HS-27A (cell line): ENCODE data around the gene PHEX.
"Not testable (repeated sequence)": the region's sequence is repeated elsewhere in the genome, so short reads cannot be mapped to it uniquely, and the experiment has no call there.

ENCODE experiments used
- DNase-seq: peaks from one replicate; pipeline ENCODE4 v3.0.0-alpha.2; 2012; ENCODE audit warnings: low read depth, missing footprints

Gene PHEX

GRCh38 chrX:22247169-22247568, 215.0 kb downstream of the PHEX start:
- peak; percentile 40 for DNase-seq

GRCh38 chrX:22248401-22248800, 216.3 kb downstream of the PHEX start:
- DNase-seq = no peak

GRCh38 chrX:22249371-22249770, 217.2 kb downstream of the PHEX start:
- DNase-seq = no peak

- no peak for DNase-seq
Observed at GRCh38 chrX:22268706-22269105, 236.6 kb downstream of the PHEX start.

- no peak for DNase-seq
Observed at GRCh38 chrX:22272613-22273012, 240.5 kb downstream of the PHEX start, which contains the start of gene CBLL2. Gene CBLL2, plus strand, starts transcription at chrX:22272913. Its CDS starts 79 bp downstream, at chrX:22272992.

GRCh38 chrX:22273714-22274317, 241.7 kb downstream of the PHEX start:
- DNase-seq = no peak

GRCh38 chrX:22276781-22277180, 244.7 kb downstream of the PHEX start:
- no peak for DNase-seq

GRCh38 chrX:22278375-22278774, 246.2 kb downstream of the PHEX start:
- DNase-seq = no peak

GRCh38 chrX:22289209-22289608, 257.1 kb downstream of the PHEX start:
- not testable (repeated sequence) for DNase-seq

- DNase-seq = no peak
Observed at GRCh38 chrX:22296871-22297270, 264.7 kb downstream of the PHEX start.

GRCh38 chrX:22300130-22300529, 268.0 kb downstream of the PHEX start:
- no peak for DNase-seq
